Measurements from ENCODE around the gene CIC.
A peak's percentile ranks its signal among the peaks of the same experiment; 100 is the strongest.

CIC gene

GRCh38 chr19:42313840-42314755, 45.0 kb downstream of the CIC start:
- Histone ChIP-seq H2BK12ac (ENCODE audit: low read length in 2 of 2) (no peak overlapping the region), H3K36me3 (ENCODE audit: control insufficient read depth in 1 of 2, insufficient read depth in 2 of 2, low read depth in 1 of 2, low read length in 2 of 2) (peaks cover 0 to 3% of the 10 kb centered on the region in 2 experiments), H3K14ac (ENCODE audit: low read length in 2 of 2) (no peak overlapping the region), H2AFZ (ENCODE audit: low read depth, low read length) (no peak overlapping the region), H3K4me1 (ENCODE audit: control insufficient read depth, insufficient read depth, low read depth, low read length) (peaks cover 10% of the 10 kb centered on the region), H3K4me3 (ENCODE audit: insufficient read depth in 1 of 2, low read depth in 1 of 2, low read length in 2 of 2) (peak overlapping the region in 1 of 2 experiments; percentile 68), H2BK5ac (ENCODE audit: low read depth, low read length, poor library complexity, severe bottlenecking) (no peak overlapping the region), H4K91ac (ENCODE audit: low read length) (no peak overlapping the region), H4K8ac (ENCODE audit: low read length) (no peak overlapping the region), H2AK5ac (ENCODE audit: low read length, severe bottlenecking) (no peak overlapping the region), H3K18ac (ENCODE audit: low read depth in 1 of 2, low read length in 2 of 2) (no peak overlapping the region), H3K4me2 (ENCODE audit: low read length, poor library complexity, severe bottlenecking) (no peak overlapping the region), H3K27me3 (ENCODE audit: control insufficient read depth in 1 of 2, insufficient read depth in 1 of 2, low read length in 2 of 2) (peaks cover 35% of the 10 kb centered on the region in 2 experiments), H3K9ac (ENCODE audit: low read length) (no peak overlapping the region), H3K79me1 (replicated peaks; ENCODE audit: low read length, poor library complexity, severe bottlenecking) (no peaks in the 10 kb centered on the region), H2BK120ac (ENCODE audit: low read depth, low read length) (no peak overlapping the region), H3K23ac (ENCODE audit: low read length in 2 of 2) (no peak overlapping the region), H2BK15ac (ENCODE audit: low read depth, poor library complexity, severe bottlenecking) (no peak overlapping the region), H3K4ac (ENCODE audit: low read depth in 1 of 2, low read length in 2 of 2) (no peak overlapping the region), H3K9me3 (ENCODE audit: control insufficient read depth, low read length) (no peaks in the 10 kb centered on the region), H3K27ac (ENCODE audit: low read length, poor library complexity, severe bottlenecking) (no peak overlapping the region)
- WGBS = 34% methylated on average over 22 of the region's 26 CpGs
- DNase-seq = no peak

- Histone ChIP-seq H3K4me1 (ENCODE audit: control insufficient read depth, insufficient read depth, low read depth, low read length) (peaks cover 9% of the 10 kb centered on the region), H2BK12ac (ENCODE audit: low read length in 2 of 2) (no peak overlapping the region), H3K36me3 (ENCODE audit: control insufficient read depth in 1 of 2, insufficient read depth in 2 of 2, low read depth in 1 of 2, low read length in 2 of 2) (peaks cover 0 to under 1% of the 10 kb centered on the region in 2 experiments), H3K23ac (ENCODE audit: low read length in 2 of 2) (no peak overlapping the region), H4K91ac (ENCODE audit: low read length) (no peak overlapping the region), H3K9ac (ENCODE audit: low read length) (no peak overlapping the region), H3K18ac (ENCODE audit: low read depth in 1 of 2, low read length in 2 of 2) (no peak overlapping the region), H3K27ac (ENCODE audit: low read length, poor library complexity, severe bottlenecking) (no peak overlapping the region), H2BK120ac (ENCODE audit: low read depth, low read length) (no peak overlapping the region), H3K4me3 (ENCODE audit: insufficient read depth in 1 of 2, low read depth in 1 of 2, low read length in 2 of 2) (no peak overlapping the region), H2AFZ (ENCODE audit: low read depth, low read length) (no peak overlapping the region), H3K4ac (ENCODE audit: low read depth in 1 of 2, low read length in 2 of 2) (no peak overlapping the region), H2BK5ac (ENCODE audit: low read depth, low read length, poor library complexity, severe bottlenecking) (no peak overlapping the region), H3K27me3 (ENCODE audit: control insufficient read depth in 1 of 2, insufficient read depth in 1 of 2, low read length in 2 of 2) (peaks cover 37% of the 10 kb centered on the region in 2 experiments), H3K9me3 (ENCODE audit: control insufficient read depth, low read length) (no peaks in the 10 kb centered on the region), H3K4me2 (ENCODE audit: low read length, poor library complexity, severe bottlenecking) (no peak overlapping the region), H3K79me1 (replicated peaks; ENCODE audit: low read length, poor library complexity, severe bottlenecking) (no peaks in the 10 kb centered on the region), H2BK15ac (ENCODE audit: low read depth, poor library complexity, severe bottlenecking) (no peak overlapping the region), H4K8ac (ENCODE audit: low read length) (no peak overlapping the region), H3K14ac (ENCODE audit: low read length in 2 of 2) (no peak overlapping the region), H2AK5ac (ENCODE audit: low read length, severe bottlenecking) (no peak overlapping the region)
- 77% methylated on average over 4 of the region's 5 CpGs for WGBS
- DNase-seq = no peak
Observed at GRCh38 chr19:42315024-42315423, 46.0 kb downstream of the CIC start.

GRCh38 chr19:42316223-42317211, 47.5 kb downstream of the CIC start:
- Histone ChIP-seq H2BK5ac (ENCODE audit: low read depth, low read length, poor library complexity, severe bottlenecking) (no peak overlapping the region), H2BK15ac (ENCODE audit: low read depth, poor library complexity, severe bottlenecking) (no peak overlapping the region), H3K9ac (ENCODE audit: low read length) (no peak overlapping the region), H3K23ac (ENCODE audit: low read length in 2 of 2) (no peak overlapping the region), H2BK12ac (ENCODE audit: low read length in 2 of 2) (no peak overlapping the region), H3K9me3 (ENCODE audit: control insufficient read depth, low read length) (no peaks in the 10 kb centered on the region), H4K8ac (ENCODE audit: low read length) (no peak overlapping the region), H3K18ac (ENCODE audit: low read depth in 1 of 2, low read length in 2 of 2) (no peak overlapping the region), H3K4ac (ENCODE audit: low read depth in 1 of 2, low read length in 2 of 2) (no peak overlapping the region), H2AK5ac (ENCODE audit: low read length, severe bottlenecking) (no peak overlapping the region), H3K27ac (ENCODE audit: low read length, poor library complexity, severe bottlenecking) (no peak overlapping the region), H2AFZ (ENCODE audit: low read depth, low read length) (no peak overlapping the region), H3K79me1 (replicated peaks; ENCODE audit: low read length, poor library complexity, severe bottlenecking) (no peaks in the 10 kb centered on the region), H2BK120ac (ENCODE audit: low read depth, low read length) (no peak overlapping the region), H4K91ac (ENCODE audit: low read length) (no peak overlapping the region), H3K4me2 (ENCODE audit: low read length, poor library complexity, severe bottlenecking) (no peak overlapping the region), H3K14ac (ENCODE audit: low read length in 2 of 2) (no peak overlapping the region), H3K27me3 (ENCODE audit: control insufficient read depth in 1 of 2, insufficient read depth in 1 of 2, low read length in 2 of 2) (peaks cover 47 to 48% of the 10 kb centered on the region in 2 experiments), H3K4me3 (ENCODE audit: insufficient read depth in 1 of 2, low read depth in 1 of 2, low read length in 2 of 2) (no peak overlapping the region), H3K4me1 (ENCODE audit: control insufficient read depth, insufficient read depth, low read depth, low read length) (peaks cover 9% of the 10 kb centered on the region), H3K36me3 (ENCODE audit: control insufficient read depth in 1 of 2, insufficient read depth in 2 of 2, low read depth in 1 of 2, low read length in 2 of 2) (no peaks in the 10 kb centered on the region)
- DNase-seq = no peak
- WGBS = 72% methylated on average over 25 of the region's 28 CpGs

- WGBS = 87% methylated on average over 13 of the region's 13 CpGs
- Histone ChIP-seq H3K27ac (ENCODE audit: low read length, poor library complexity, severe bottlenecking) (no peak overlapping the region), H2AFZ (ENCODE audit: low read depth, low read length) (no peak overlapping the region), H3K9me3 (ENCODE audit: control insufficient read depth, low read length) (no peaks in the 10 kb centered on the region), H4K91ac (ENCODE audit: low read length) (no peak overlapping the region), H3K4me2 (ENCODE audit: low read length, poor library complexity, severe bottlenecking) (no peak overlapping the region), H2AK5ac (ENCODE audit: low read length, severe bottlenecking) (no peak overlapping the region), H3K14ac (ENCODE audit: low read length in 2 of 2) (no peak overlapping the region), H3K4ac (ENCODE audit: low read depth in 1 of 2, low read length in 2 of 2) (no peak overlapping the region), H4K8ac (ENCODE audit: low read length) (no peak overlapping the region), H3K4me3 (ENCODE audit: insufficient read depth in 1 of 2, low read depth in 1 of 2, low read length in 2 of 2) (no peak overlapping the region), H3K18ac (ENCODE audit: low read depth in 1 of 2, low read length in 2 of 2) (no peak overlapping the region), H3K23ac (ENCODE audit: low read length in 2 of 2) (no peak overlapping the region), H3K4me1 (ENCODE audit: control insufficient read depth, insufficient read depth, low read depth, low read length) (peaks cover 9% of the 10 kb centered on the region), H2BK12ac (ENCODE audit: low read length in 2 of 2) (no peak overlapping the region), H3K9ac (ENCODE audit: low read length) (no peak overlapping the region), H2BK5ac (ENCODE audit: low read depth, low read length, poor library complexity, severe bottlenecking) (no peak overlapping the region), H2BK120ac (ENCODE audit: low read depth, low read length) (no peak overlapping the region), H3K79me1 (replicated peaks; ENCODE audit: low read length, poor library complexity, severe bottlenecking) (no peaks in the 10 kb centered on the region), H3K36me3 (ENCODE audit: control insufficient read depth in 1 of 2, insufficient read depth in 2 of 2, low read depth in 1 of 2, low read length in 2 of 2) (no peaks in the 10 kb centered on the region), H2BK15ac (ENCODE audit: low read depth, poor library complexity, severe bottlenecking) (no peak overlapping the region), H3K27me3 (ENCODE audit: control insufficient read depth in 1 of 2, insufficient read depth in 1 of 2, low read length in 2 of 2) (peaks cover 49% of the 10 kb centered on the region in 2 experiments)
- no peak for DNase-seq
Observed at GRCh38 chr19:42317535-42317934, 48.5 kb downstream of the CIC start.

Data from mesenchymal stem cell (in vitro differentiated cells and primary cell).